ENCODE data around the gene ZMYND12. TPM values are rescaled to one million over a fixed set of nuclear protein-coding genes. Genes with fewer than 3 reads are reported as not detected.
"Not testable (repeated sequence)": the region's sequence is repeated elsewhere in the genome, so short reads cannot be mapped to it uniquely, and the experiment has no call there.

The ZMYND12 gene
- polyA plus RNA-seq, 1 of the 3 experiments (the other 2 are of a cell fraction): 0.18 TPM

DNA sequence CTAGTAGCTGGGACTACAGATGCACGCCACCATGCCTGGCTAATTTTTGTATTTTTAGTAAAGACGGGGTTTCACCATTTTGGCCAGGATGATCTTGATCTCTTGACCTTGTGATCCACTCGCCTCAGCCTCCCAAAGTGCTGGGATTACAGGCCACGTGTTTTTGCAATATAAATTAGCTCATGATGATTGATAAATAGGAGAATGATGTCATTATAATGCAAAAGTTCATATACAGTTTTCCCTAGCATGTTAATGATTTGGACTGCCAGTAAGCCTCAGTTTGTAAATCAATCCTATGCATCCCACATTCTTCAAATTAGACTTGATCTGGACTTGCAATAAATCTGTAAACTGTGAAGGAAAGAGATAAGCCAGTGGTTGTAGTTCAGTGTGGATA is 21.5 kb upstream of the ZMYND12 start:
- H4K20me1 ChIP-seq (ENCODE audit: insufficient read depth); H3K36me3 ChIP-seq (replicated peaks in 1 of 2; ENCODE audit: control insufficient read depth in 1 of 2, insufficient read depth in 2 of 2, low read length in 1 of 2); H3K9me2 ChIP-seq; H3K4me3 ChIP-seq (ENCODE audit: low read depth in 2 of 2, low read length in 1 of 2); H3K9ac ChIP-seq; H3F3A ChIP-seq (replicated peaks; ENCODE audit: insufficient read depth); H3K27me3 ChIP-seq (ENCODE audit: insufficient read depth); H3K9me3 ChIP-seq; H3K4me2 ChIP-seq; H3K4me1 ChIP-seq (ENCODE audit: control insufficient read depth in 1 of 2, insufficient read depth in 2 of 2, low read depth in 1 of 2, low read length in 1 of 2); H3K27ac ChIP-seq (ENCODE audit: low read depth in 2 of 2, low read length in 1 of 2); DNase-seq; H2AFZ ChIP-seq (ENCODE audit: low read depth); H3K79me2 ChIP-seq (ENCODE audit: insufficient read depth): not testable (repeated sequence)
- WGBS (ENCODE audit: low lambda C conversion rate): 83% methylated on average over 4 of the region's 4 CpGs
- ChIA-PET POLR2A (interaction anchor here (1.0 kb wide), 1 partner anchor 20 kb away, joined by 3 read pairs; no protein-coding TSS in a partner anchor), CTCF (interaction anchor here (0.9 kb wide), 1 partner anchor 8 kb away, joined by 3 read pairs; no protein-coding TSS in a partner anchor)

DNA sequence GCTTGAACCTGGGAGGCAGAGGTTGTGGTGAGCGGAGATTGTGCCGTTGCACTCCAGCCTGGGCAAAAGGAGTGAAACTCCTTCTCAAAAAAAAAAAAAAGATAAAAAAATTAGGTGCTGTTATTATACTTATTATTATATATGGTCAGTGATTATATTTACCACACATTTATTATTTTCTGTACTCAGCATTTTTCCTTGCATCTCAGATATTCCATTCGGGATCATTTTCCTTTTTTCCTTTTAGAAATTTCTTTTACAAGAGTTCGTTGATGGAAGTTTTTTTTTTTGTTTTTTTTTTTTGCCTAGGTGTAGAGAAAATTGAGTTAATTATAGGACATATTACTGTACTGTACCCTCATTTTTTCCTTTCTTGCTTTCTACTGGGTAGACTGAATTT is 20.8 kb upstream of the ZMYND12 start:
- DNase-seq: no peak
- H3K27me3 ChIP-seq (ENCODE audit: insufficient read depth): no peaks in the 10 kb centered on the region
- H3K79me2 ChIP-seq (ENCODE audit: insufficient read depth): no peaks in the 10 kb centered on the region
- no peak overlapping the region for H2AFZ ChIP-seq (ENCODE audit: low read depth)
- ChIA-PET POLR2A (no interaction called here), CTCF (interaction anchor here (0.9 kb wide), 1 partner anchor 9 kb away, joined by 3 read pairs; no protein-coding TSS in a partner anchor)
- H3K36me3 ChIP-seq (replicated peaks in 1 of 2; ENCODE audit: control insufficient read depth in 1 of 2, insufficient read depth in 2 of 2, low read length in 1 of 2): no peaks in the 10 kb centered on the region
- no peaks in the 10 kb centered on the region for H3K4me1 ChIP-seq (ENCODE audit: control insufficient read depth in 1 of 2, insufficient read depth in 2 of 2, low read depth in 1 of 2, low read length in 1 of 2)
- H3K9me2 ChIP-seq: no peaks in the 10 kb centered on the region
- no peaks in the 10 kb centered on the region for H3F3A ChIP-seq (replicated peaks; ENCODE audit: insufficient read depth)
- no peak overlapping the region for H3K4me2 ChIP-seq
- H3K27ac ChIP-seq (ENCODE audit: low read depth in 2 of 2, low read length in 1 of 2): no peak overlapping the region
- TF ChIP-seq GATA2 (CRISPR knock-in tag; IDR thresholded peaks at IDR 0.05): no peak
- TF ChIP-seq RXRA (IDR thresholded peaks at IDR 0.05; ENCODE audit: borderline replicate concordance, low read depth): no peak
- TF ChIP-seq, protein P1, sequence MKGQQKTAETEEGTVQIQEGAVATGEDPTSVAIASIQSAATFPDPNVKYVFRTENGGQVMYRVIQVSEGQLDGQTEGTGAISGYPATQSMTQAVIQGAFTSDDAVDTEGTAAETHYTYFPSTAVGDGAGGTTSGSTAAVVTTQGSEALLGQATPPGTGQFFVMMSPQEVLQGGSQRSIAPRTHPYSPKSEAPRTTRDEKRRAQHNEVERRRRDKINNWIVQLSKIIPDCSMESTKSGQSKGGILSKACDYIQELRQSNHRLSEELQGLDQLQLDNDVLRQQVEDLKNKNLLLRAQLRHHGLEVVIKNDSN (IDR thresholded peaks at IDR 0.05; ENCODE audit: borderline replicate concordance, low read depth): no peak
- TF ChIP-seq, protein P2, sequence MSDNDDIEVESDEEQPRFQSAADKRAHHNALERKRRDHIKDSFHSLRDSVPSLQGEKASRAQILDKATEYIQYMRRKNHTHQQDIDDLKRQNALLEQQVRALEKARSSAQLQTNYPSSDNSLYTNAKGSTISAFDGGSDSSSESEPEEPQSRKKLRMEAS (IDR thresholded peaks at IDR 0.05; ENCODE audit: low read depth): no peak
- TF ChIP-seq SIN3A (IDR thresholded peaks at IDR 0.05; ENCODE audit: borderline replicate concordance, low read depth, low read length): no peak
- no peak for TF ChIP-seq SMC3 (IDR thresholded peaks at IDR 0.05; ENCODE audit: low read depth, low read length)
- TF ChIP-seq CHD2 (IDR thresholded peaks at IDR 0.05; ENCODE audit: low read length, partially characterized antibody): no peak
- no peak for TF ChIP-seq MXI1 (IDR thresholded peaks at IDR 0.05; ENCODE audit: low read depth, low read length)
- TF ChIP-seq EZH2phosphoT487 (IDR thresholded peaks at IDR 0.05; ENCODE audit: borderline replicate concordance, low read depth): no peak
- WGBS (ENCODE audit: low lambda C conversion rate): 78% methylated on average over 4 of the region's 4 CpGs
- H4K20me1 ChIP-seq (ENCODE audit: insufficient read depth): no peaks in the 10 kb centered on the region
- no peak overlapping the region for H3K9ac ChIP-seq
- H3K4me3 ChIP-seq (ENCODE audit: low read depth in 2 of 2, low read length in 1 of 2): no peak overlapping the region
- H3K9me3 ChIP-seq: no peaks in the 10 kb centered on the region

DNA sequence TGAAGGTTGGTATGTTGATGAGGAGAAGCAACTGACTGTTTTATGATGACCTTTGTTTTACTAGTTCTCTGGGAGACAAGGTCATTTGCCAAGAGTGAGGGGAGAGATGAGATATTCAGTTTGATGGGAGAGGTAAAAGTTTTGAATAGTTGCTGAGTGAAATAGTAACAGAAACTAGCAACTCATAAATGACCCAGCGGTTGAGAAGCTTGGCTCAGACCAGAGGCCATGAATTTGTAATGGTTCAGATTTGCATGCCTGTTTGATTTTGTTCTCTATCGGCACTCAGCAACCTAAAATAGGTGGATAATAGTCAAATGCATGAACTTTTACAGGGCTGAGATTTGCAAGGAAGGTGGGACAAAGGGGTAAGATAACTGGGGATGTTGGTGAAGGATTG is 13.9 kb upstream of the ZMYND12 start:
- H3K4me3 ChIP-seq (ENCODE audit: low read depth in 2 of 2, low read length in 1 of 2): no peak overlapping the region
- no peaks in the 10 kb centered on the region for H3F3A ChIP-seq (replicated peaks; ENCODE audit: insufficient read depth)
- no peaks in the 10 kb centered on the region for H3K36me3 ChIP-seq (replicated peaks in 1 of 2; ENCODE audit: control insufficient read depth in 1 of 2, insufficient read depth in 2 of 2, low read length in 1 of 2)
- H2AFZ ChIP-seq (ENCODE audit: low read depth): no peak overlapping the region
- ChIA-PET POLR2A (no interaction called here), CTCF (no interaction called here)
- TF ChIP-seq RAD21 (IDR thresholded peaks at IDR 0.05; ENCODE audit: low read length): no peak
- TF ChIP-seq SIN3A (IDR thresholded peaks at IDR 0.05; ENCODE audit: borderline replicate concordance, low read depth, low read length): no peak
- TF ChIP-seq, protein P3, sequence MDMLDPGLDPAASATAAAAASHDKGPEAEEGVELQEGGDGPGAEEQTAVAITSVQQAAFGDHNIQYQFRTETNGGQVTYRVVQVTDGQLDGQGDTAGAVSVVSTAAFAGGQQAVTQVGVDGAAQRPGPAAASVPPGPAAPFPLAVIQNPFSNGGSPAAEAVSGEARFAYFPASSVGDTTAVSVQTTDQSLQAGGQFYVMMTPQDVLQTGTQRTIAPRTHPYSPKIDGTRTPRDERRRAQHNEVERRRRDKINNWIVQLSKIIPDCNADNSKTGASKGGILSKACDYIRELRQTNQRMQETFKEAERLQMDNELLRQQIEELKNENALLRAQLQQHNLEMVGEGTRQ (IDR thresholded peaks at IDR 0.05; ENCODE audit: borderline replicate concordance, low read depth, low read length): no peak
- no peak for TF ChIP-seq RCOR1 (IDR thresholded peaks at IDR 0.05; ENCODE audit: low read length)
- no peak for TF ChIP-seq POLR2AphosphoS5 (IDR thresholded peaks at IDR 0.05; ENCODE audit: low read depth, low read length)
- TF ChIP-seq ELF1 (IDR thresholded peaks at IDR 0.05): no peak
- H3K4me1 ChIP-seq (ENCODE audit: control insufficient read depth in 1 of 2, insufficient read depth in 2 of 2, low read depth in 1 of 2, low read length in 1 of 2): no peaks in the 10 kb centered on the region
- no peak overlapping the region for H3K4me2 ChIP-seq
- H3K9ac ChIP-seq: no peak overlapping the region
- H3K27me3 ChIP-seq (ENCODE audit: insufficient read depth): no peaks in the 10 kb centered on the region
- no peaks in the 10 kb centered on the region for H3K9me2 ChIP-seq
- no peak overlapping the region for H3K27ac ChIP-seq (ENCODE audit: low read depth in 2 of 2, low read length in 1 of 2)
- H4K20me1 ChIP-seq (ENCODE audit: insufficient read depth): no peaks in the 10 kb centered on the region
- no peaks in the 10 kb centered on the region for H3K79me2 ChIP-seq (ENCODE audit: insufficient read depth)
- no peaks in the 10 kb centered on the region for H3K9me3 ChIP-seq
- 83% methylated on average over 2 of the region's 2 CpGs for WGBS (ENCODE audit: low lambda C conversion rate)
- DNase-seq: no peak

All from SK-N-SH (cell line).